ENCODE measurements around the gene DNAH8.

DNA sequence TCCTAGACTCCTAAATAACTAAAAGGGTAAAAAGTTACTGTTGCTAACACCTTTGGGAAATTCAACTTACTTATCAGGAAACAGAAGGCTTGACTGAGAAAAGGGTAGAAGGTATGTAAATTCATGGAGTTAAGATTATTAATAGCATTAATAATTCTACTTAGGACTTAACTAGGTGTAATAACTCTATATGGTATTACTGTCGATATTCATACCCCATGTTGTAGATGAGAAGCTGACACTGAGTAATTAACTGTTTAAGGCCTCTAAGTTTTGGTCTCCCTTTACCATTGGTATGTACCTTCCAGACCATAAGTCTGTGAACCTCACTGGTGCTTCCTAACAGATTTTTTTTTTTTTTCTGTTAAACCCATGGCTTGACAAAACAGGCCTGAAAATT, 27.6 kb upstream of the DNAH8 start:
- TF ChIP-seq, protein P1, sequence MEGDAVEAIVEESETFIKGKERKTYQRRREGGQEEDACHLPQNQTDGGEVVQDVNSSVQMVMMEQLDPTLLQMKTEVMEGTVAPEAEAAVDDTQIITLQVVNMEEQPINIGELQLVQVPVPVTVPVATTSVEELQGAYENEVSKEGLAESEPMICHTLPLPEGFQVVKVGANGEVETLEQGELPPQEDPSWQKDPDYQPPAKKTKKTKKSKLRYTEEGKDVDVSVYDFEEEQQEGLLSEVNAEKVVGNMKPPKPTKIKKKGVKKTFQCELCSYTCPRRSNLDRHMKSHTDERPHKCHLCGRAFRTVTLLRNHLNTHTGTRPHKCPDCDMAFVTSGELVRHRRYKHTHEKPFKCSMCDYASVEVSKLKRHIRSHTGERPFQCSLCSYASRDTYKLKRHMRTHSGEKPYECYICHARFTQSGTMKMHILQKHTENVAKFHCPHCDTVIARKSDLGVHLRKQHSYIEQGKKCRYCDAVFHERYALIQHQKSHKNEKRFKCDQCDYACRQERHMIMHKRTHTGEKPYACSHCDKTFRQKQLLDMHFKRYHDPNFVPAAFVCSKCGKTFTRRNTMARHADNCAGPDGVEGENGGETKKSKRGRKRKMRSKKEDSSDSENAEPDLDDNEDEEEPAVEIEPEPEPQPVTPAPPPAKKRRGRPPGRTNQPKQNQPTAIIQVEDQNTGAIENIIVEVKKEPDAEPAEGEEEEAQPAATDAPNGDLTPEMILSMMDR (IDR thresholded peaks at IDR 0.05; ENCODE audit: low read depth, low read length): no peak
- TF ChIP-seq EZH2phosphoT487 (IDR thresholded peaks at IDR 0.05; ENCODE audit: low read depth): no peak

All from OCI-LY3 (cell line).